ENCODE measurements around the gene PPP1CC. TPM values are rescaled to one million over a fixed set of nuclear protein-coding genes. Genes with fewer than 3 reads are reported as not detected.

Gene PPP1CC
- total RNA-seq, 1 donor from 2014 or later, result 90.6 TPM

DNA sequence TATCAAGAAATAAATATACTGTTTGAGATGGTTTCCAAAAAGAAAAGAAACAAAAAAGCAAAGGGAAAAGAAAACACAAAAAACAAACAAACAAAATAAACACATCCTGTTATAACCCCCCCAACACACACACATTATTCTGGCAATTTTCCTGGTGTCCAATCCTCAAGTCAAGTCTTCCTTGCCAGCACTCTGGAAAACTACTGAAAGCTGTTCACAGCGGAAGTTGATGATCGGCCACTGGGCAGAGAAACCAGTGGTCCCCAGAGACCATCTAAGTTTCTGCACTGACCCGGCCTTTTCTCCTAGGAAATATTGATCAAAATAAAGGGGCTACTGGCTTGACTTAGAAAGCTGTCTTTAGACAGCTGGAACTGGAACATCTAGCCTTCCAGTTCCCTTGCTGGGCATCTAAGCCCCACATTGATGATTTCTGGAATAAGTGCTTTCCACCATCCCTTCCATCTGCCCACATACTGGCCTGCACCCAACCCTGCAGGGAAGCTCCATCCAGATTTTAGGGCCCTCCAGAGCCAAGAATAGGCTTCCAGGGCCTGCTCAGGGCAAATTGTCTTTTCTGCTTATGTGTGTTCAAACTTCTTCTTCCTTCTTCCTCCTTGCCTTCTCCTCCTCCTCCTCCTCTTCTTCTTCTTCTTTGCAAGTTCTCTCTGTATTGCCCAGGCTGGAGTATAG lies 11.6 kb upstream of the PPP1CC start:
- TF ChIP-seq, protein P1, sequence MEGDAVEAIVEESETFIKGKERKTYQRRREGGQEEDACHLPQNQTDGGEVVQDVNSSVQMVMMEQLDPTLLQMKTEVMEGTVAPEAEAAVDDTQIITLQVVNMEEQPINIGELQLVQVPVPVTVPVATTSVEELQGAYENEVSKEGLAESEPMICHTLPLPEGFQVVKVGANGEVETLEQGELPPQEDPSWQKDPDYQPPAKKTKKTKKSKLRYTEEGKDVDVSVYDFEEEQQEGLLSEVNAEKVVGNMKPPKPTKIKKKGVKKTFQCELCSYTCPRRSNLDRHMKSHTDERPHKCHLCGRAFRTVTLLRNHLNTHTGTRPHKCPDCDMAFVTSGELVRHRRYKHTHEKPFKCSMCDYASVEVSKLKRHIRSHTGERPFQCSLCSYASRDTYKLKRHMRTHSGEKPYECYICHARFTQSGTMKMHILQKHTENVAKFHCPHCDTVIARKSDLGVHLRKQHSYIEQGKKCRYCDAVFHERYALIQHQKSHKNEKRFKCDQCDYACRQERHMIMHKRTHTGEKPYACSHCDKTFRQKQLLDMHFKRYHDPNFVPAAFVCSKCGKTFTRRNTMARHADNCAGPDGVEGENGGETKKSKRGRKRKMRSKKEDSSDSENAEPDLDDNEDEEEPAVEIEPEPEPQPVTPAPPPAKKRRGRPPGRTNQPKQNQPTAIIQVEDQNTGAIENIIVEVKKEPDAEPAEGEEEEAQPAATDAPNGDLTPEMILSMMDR (IDR thresholded peaks at IDR 0.05), result no peak
- no peak overlapping the region for H3K27ac ChIP-seq
- H3K4me3 ChIP-seq, result no peak overlapping the region
- no peaks in the 10 kb centered on the region for H3K9me3 ChIP-seq
- H3K4me1 ChIP-seq, result no peaks in the 10 kb centered on the region
- no peaks in the 10 kb centered on the region for H3K27me3 ChIP-seq
- DNase-seq (no peak), ATAC-seq (no peak)
- intact Hi-C loops (cut with DNase I), result no loop called here
- H3K36me3 ChIP-seq, result no peaks in the 10 kb centered on the region

DNA sequence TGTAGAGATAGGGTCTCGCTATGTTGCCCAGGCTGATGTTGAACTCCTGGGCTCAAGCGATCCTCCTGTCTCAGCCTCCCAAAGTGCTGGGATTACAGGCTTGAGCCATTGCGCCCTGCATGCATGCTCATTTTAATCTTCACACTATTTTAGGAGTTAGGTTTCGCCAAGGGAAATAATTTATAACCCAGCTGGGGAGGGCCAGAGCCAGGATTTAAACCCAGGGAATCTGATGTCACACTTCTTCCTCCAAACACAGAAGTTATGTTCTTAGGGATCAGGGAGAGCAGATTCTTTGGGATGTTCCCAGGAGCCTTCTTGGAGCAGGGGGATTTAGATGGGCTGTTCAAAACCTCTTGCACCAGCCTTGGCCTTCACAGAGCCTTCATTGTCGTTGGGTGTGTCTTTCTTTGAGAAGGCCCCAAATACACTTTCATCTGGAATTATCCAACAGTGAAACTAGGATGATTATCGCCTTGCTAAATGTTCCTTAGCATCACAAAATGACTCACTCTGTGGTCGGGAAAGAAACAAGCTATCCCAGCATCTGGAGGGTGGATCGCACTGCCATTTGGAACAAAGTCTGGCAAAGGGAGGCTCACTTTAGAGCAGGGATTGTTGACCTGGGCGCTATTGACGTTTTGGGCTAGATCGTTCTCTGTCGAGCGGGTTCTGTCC lies 8.2 kb upstream of the PPP1CC start:
- DNase-seq (no peak), ATAC-seq (no peak)
- no peaks in the 10 kb centered on the region for H3K36me3 ChIP-seq
- TF ChIP-seq, protein P1 (IDR thresholded peaks at IDR 0.05), result no peak
- H3K9me3 ChIP-seq, result no peaks in the 10 kb centered on the region
- no peaks in the 10 kb centered on the region for H3K27me3 ChIP-seq
- no peak overlapping the region for H3K27ac ChIP-seq
- intact Hi-C loops (cut with DNase I), result no loop called here
- no peak overlapping the region for H3K4me3 ChIP-seq
- no peaks in the 10 kb centered on the region for H3K4me1 ChIP-seq

DNA sequence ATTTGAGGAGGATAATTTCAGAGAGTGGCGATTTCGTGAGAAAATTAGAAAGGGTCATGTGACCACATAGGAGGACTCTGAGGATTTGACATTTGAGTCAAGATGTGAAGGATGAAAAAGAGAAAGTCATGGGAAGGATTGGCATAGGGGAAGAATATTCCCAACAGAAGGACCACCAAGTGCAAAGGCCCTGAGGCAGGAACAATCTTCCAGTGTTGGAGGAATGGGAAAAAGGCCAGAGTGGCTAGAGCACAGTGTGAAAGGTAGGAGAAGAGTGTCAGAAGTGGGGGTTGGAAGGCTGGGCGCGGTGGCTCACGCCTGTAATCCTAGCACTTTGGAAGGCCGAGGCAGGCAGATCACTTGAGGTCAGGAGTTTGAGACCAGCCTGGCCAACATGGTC lies 3.9 kb upstream of the PPP1CC start:
- Histone ChIP-seq H3K9me3 (no peaks in the 10 kb centered on the region), H3K36me3 (no peaks in the 10 kb centered on the region), H3K4me3 (no peak overlapping the region), H3K4me1 (peaks cover 8% of the 10 kb centered on the region), H3K27me3 (no peaks in the 10 kb centered on the region), H3K27ac (no peak overlapping the region)
- TF ChIP-seq, protein P1 (IDR thresholded peaks at IDR 0.05), result no peak
- intact Hi-C loops (cut with DNase I), result no loop called here
- no peak for DNase-seq
- ATAC-seq, result no peak

DNA sequence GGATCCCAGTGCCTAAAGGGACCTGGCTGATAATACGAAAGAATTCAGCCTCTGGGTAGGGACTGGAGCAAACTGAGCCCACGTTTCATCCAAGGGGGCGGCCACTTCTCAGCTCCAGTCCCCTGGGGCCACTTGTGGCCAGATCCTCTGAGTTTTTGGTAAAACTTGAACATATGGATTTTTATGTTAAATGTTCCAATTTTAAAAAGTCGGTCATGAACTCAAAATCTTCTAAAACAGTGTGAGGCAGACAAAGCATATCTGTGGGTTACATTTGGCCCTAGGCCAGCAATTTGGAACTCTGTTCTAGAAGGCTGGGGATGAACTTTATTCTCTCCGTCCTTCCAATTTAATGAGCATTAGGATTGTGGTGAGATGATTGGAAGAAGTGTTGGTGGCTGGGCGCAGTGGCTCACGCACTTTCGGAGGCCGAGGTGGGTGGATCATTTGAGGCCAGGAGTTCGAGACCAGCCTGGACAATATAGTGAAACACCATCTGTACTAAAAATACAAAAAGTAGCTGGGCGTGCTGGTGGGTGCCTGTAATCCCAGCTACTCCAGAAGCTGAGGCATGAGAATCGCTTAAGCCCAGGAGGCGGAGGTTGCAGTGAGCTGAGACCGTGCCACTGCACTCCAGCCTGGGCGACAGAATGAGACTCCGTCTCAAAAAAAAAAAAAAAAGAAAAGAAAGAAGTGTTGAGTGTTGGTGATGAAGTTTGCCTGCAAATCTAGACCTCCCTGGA lies 3.0 kb upstream of the PPP1CC start:
- ATAC-seq (no peak), DNase-seq (no peak)
- H3K4me3 ChIP-seq, result no peak overlapping the region
- no peaks in the 10 kb centered on the region for H3K9me3 ChIP-seq
- TF ChIP-seq, protein P1 (IDR thresholded peaks at IDR 0.05), result no peak
- H3K4me1 ChIP-seq, result peaks cover 13% of the 10 kb centered on the region
- no peaks in the 10 kb centered on the region for H3K36me3 ChIP-seq
- H3K27ac ChIP-seq, result no peak overlapping the region
- no peaks in the 10 kb centered on the region for H3K27me3 ChIP-seq
- intact Hi-C loops (cut with DNase I), result no loop called here

DNA sequence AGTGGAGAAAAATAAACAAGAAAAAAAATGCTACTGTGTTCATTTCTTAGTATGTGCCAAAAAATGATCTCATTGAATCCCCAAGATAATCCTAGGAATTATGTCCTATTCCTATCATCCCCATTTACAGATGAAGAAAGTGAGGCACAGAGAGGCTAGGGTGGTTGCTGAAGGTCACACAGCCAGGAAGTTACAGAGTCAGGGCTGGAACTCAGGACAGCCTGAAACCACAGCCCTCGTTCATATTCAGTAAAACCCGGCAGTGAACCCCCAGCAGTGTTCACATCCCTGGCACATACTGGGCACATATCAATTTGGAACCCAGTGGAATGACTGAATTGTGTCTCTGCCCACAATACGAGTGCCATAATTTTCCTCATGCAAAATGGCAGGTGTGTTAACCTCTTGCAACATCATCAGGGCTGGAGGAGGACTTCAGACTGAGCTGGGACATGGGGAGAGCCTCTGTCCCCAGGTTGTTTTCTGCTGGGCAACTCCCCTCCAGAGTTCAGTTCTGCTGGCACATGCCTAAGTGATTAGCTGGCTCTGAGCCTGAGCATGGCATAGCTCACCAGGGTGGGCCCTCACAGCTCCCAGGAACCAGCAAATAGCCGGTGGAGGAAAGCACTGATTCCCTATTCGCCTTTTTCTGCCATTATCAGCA lies 2.0 kb upstream of the PPP1CC start:
- no peak overlapping the region for H3K4me3 ChIP-seq
- no peak for ATAC-seq
- peaks cover 23% of the 10 kb centered on the region for H3K4me1 ChIP-seq
- TF ChIP-seq, protein P1 (IDR thresholded peaks at IDR 0.05), result no peak
- no peaks in the 10 kb centered on the region for H3K27me3 ChIP-seq
- no peak overlapping the region for H3K27ac ChIP-seq
- H3K36me3 ChIP-seq, result no peaks in the 10 kb centered on the region
- DNase-seq, result no peak
- no peaks in the 10 kb centered on the region for H3K9me3 ChIP-seq
- intact Hi-C loops (cut with DNase I), result no loop called here
